Middle frontal gyrus (tissue), 1 donor: ENCODE measurements around the gene ATP5MC2.
A peak's percentile ranks its signal among the peaks of the same experiment; 100 is the strongest.
"Not testable (repeated sequence)": the region's sequence is repeated elsewhere in the genome, so short reads cannot be mapped to it uniquely, and the experiment has no call there.

Source experiments
- DNase-seq: peaks from one replicate; pipeline ENCODE4 v3.0.0-alpha.2; 2015; ENCODE audit warnings: low spot score; ENCODE audit errors: extremely low spot score

Gene ATP5MC2

DNA sequence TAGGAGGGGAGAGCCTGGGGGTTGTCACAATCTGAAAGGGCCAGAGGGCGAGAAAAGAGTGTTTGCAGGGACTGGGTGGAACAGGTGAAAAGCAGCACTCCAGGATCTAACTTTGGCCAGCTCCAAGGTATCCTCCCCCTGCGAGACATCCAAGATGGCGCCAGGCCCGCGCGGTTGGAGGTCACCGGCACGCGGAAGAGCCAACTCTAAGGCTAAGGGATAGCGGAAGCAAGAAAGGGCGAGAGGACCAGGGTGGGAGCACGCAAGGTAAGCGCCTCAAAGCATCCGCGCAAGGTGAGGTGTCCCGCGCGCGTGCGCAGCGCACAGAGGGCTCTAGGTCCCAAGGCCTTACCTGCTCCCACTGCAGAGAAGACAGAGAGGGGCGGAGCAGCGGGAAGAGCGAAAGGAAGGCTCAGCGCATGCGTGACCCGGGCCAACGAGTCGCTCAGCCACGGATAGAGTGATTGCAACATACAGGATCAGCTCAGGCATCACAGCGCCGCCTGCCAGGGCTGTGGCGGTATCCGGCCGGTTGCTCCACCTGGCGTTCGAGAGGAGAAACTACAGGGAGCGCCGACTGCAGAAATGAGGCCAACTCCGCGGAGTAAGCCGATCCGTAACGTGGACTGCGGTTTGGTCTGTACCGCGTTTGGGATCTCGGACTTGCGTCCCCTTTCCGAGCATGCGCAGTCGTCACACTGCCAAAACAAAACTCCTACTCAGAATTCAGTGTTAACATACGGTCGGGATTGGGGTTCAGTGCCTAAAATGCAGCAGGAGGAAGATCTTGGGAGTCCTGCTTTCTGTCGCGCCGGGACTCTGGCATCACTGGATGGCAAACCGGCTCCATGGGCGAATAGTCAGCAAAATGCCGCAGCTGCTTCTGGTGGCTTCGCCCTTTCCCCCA, at the start of gene ATP5MC2:
ATP5MC2 (minus strand) TSS at position 383 of the 907 bp plus-strand sequence. CDS start 3,469 bp downstream, outside the sequence.
- DNase-seq, result peak; percentile 98

DNA sequence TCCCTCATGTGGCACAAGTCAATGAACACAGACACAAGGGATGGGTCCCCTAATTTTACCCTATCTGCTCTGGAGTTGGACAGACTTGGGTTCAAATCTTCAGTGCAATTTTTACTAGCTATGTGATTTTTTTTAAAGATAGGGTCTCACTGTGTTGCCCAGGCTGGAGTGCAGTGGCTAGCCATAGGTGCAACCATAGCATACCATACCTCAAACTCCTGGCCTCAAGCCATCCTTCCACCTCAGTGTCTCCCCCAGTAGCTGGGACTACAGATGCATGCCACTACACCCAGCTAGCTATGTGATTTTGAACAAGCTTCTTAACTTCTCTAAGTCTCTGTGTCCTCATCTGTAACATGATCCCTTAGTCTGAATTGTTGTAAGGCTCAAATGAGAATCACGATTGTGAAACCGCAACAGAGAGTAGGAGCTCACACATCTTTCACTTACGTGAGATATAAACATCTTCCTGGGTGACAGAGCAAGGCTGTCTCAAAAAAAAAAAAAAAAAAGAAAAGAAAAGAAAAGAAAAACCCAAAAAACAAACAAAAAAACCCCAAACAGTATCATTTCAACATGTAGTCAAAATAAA, 46.7 kb upstream of the ATP5MC2 start:
- no peak for DNase-seq

DNA sequence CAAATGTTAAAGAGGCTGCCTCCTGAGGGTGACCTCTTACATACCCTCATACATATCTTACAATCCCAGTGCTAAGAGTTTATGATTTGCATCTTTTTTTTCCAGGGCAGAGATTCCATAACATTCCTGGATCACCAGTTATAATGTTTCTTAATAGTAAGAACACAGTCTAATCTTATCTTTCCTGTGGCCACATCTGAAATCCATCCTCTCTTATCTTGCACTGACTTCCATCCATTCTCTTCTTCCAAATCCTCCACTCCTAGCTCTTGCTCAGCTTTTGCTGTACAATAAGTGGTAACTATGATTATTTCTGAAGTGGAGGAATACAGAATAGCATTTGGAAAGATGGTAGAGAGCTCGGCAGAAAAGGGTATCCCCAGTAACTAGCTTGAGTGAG, 45.1 kb upstream of the ATP5MC2 start:
- DNase-seq, result no peak

DNA sequence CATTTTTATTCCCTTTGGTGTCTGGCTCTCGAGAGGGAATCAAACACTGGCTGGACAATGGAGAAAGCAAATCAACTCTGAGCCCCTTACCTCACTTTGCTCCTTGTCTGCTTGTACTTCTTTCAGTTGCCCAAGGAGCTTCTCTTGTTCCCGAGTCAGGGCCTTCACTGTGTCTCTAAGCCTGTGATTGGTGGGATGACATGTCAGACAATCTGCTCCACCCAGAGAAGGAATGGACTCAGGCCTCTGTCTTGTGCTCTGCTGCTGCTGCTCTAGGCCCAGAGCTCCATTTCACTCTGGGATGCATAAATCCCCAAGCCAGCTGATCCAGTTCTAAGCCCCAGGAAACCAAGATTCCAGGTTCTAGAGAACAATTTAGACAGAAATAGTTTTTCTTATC, 43.8 kb upstream of the ATP5MC2 start:
- no peak for DNase-seq

DNA sequence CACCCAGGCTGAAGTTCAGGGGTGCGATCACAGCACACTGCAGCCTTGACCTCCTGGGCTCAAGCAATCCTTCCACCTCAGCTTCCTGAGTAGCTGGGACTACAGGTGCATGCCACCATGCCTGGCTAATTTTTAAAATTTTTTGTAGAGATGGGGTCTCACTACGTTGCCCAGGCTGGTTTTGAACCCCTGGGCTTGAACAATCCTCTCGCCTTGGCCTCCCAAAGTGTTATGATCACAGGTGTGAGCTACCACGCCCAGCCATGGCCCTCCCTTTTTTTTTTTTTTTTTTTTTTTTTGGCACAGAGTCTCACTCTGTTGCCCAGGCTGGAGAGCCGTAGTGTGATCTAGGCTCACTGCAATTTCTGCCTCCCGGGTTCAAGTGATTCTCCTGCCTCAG, 42.7 kb upstream of the ATP5MC2 start:
- DNase-seq, result not testable (repeated sequence)

DNA sequence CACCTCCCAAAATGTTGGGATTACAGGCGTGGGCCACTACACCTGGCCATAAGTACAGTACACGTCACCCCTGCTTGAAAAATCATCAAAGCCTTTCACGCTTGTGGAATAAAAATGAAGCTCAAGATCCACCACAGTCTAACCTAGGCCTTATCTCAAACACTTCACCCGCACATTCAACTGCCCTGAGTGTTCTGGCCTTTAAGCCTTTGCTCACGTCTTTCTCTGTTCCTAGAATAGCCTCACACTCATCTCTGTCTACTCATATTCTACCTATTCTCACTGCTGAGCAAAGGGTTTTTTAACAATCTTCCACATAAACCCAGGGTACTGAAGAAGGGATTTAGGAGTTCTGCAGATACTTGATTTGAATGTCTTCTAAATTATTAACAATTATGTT, 41.4 kb upstream of the ATP5MC2 start:
- no peak for DNase-seq

DNA sequence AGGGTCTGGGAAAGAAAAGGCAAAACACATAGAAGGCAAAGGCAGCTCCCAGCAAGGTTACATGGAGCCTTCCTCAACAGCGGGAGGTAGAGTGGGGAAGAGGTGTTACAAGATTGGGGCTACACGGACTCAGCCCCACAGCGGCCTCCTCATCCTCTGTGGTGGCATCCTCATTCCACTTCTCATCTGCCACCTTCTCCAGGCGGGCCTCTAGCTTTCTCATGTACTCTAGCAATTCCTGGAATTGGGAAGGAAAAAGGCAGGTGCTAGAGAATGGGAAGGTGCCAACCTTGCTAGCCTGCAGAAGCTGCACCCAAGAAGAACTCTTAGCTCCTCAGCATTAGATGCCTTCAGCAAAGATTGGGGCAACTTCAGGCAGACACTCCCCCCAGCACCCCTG, 38.1 kb upstream of the ATP5MC2 start:
- DNase-seq, result no peak

DNA sequence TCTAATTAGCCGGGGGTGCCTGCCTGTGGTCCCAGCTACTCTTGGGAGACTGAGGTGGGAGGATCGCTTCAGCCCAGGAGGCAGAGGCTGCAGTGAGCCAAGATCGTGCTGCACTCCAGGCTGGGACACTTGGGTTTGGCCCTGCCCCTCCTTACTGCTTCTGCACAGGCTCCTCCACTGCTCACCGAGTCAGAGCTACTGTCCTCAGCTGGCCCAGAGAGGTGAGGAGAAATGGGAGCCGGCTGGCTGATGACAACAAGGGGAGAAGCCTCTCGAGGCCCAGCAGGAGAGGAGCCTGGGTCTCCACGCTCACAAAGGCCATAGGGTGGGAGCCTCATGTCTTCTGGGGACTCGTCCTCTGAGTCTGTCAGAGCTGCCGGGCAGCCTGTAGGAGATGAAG, 37.6 kb upstream of the ATP5MC2 start:
- DNase-seq, result no peak

DNA sequence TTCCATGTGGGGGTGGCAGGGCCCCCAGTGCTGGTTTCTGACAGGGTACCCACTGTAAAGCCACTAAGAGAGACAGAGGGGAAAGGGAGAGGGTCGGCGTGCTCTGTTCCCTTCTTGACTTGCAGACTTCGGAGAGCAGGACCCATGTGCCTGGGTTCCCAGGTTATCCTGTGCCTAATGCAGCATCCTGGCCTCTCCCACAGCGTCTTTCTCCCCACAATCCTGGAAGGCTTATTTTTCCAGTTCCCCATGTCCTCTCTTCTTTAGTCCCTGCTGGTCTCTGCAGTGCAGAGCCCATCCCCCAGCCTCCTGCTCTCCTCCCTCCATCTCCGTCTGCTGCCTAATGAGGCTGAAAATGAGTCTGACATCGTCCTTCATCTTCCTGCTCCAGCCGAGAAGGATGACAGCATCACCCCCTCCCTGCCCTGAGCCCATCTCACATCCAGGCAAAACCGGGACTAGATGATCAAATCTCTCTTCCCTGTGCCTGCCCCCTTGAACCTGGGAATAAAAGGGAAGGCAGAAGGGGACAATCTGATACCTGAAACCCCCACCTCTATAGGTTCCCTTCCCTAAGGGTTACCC, 36.3 kb upstream of the ATP5MC2 start:
- DNase-seq, result no peak

DNA sequence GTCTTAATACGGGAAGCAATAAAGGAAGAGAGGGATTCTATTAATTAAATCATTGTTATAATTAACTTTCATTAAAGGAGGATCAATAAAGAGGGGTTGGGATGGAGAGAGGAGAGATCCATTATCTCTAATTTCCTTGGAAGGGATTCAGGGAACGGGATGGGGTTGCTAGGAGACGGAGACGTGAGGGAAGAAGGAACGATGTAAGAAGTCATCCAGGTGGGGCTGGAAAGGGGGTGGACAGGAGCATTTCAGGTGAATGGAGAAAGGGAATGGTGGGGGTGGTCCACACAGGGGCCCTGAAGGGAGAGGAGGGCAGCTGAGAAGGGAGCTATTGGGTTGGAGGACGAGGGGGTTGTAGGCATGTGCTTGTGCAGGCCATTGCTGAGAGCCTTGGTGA, 34.2 kb upstream of the ATP5MC2 start:
- DNase-seq, result no peak

DNA sequence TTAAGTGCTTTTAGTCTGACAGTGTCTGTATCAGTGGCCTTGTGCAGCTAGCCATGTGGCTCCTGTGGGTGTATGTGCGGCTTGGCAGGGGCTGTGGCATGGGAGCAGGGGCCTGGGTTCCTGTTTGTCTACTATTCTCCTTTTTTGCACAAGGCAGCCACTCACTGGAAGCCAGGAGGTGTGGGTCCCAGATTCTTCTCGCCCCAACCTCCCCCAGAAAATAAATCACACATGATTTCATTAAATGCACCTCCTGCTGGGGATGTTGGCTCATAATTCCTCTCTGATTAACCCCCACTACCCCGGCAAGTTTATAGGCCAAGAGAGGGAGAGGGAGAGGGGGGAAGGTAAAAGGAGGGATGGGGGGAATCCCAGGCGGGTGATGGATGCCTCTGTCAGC, 33.8 kb upstream of the ATP5MC2 start:
- no peak for DNase-seq

DNA sequence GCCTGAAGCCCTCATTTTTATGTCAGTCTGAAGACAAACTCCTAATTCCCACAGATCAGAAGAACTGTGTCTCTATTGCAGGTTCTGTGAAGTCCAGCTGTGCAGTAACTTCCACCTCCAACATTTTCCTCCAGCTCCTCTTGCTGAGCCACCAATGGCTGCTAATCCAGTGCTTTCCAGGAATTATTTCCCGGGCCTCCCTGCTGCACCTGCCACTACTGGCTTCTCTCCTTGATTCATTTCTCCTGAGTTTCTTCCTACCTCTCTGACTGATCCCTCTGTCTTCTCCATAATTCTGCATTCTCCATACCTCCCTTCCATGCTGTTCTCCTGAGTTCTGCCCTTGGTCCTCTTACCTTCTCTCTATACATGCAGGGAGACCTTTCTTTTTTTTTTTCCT, 30.2 kb upstream of the ATP5MC2 start:
- DNase-seq, result no peak

DNA sequence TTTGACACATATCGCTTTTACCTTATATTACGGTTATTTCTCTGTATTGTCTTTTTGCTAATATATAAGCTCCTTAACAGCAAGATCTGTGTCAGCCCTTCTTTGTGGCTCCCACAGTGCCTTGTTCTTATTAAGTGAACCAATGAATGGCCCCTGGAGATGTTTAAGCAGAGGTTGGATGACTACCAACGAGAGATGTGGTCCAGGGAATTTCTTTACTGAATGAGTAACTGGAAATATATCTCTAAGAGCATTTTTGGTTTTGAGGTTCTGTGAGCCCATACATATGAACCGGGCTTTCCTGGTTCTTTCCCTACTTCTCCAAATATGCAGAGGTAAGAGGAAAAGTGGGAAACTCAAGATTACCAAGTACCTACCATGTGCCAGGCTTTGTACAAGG, 27.9 kb upstream of the ATP5MC2 start:
- DNase-seq, result no peak

DNA sequence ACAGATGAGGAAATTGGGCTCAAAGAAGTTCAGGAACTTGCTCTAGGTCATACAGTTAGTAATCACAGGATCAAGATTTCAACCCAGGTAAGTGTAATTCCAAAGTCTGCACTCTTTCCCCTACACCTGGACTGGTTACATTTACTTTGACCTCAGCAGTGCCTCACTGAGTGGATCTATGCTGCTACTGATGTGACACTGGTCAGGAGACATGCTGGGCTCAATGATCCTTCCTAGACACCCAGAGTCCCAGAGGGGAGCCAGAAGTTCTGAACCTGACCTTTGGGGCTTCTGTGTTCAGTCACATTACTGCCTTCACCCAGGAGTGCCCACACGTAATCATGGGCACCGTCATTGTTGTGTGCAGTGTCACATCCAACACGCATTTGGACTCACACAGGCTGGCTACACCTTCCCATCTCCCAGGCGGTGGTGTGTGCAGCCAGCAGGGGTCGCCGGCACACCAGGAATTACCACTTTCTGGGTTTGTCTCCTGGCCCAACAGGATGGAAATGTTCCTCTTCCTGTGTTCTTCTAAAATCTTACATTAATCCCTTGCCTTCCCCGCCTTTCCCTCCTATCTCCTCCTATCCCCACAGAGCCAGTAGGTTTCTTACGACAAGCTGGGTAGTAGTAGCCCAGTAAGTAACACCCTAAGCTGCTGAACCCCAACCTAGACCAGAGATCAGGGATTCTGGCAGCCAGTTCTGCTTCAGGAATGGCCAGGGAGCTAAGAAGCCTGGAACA, 25.8 kb upstream of the ATP5MC2 start:
- DNase-seq, result no peak

DNA sequence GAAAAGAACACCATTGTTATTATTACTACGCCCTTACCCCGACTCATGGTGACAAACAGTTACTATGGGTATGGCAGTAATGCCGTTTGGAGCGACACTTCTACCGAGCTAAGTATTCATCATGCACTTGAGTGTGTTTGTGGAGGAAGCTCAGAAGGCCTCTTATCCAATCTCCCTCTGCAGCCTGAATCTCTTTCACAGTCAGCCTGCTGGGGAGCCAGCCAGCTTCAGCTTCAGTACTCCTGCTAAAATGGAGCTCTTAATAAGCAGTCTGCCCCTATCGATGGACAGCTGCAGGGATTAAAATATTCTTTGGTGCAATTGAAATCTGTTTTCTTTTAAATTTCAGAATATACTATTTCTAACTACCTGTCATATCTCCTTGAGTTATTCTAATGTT, 24.7 kb upstream of the ATP5MC2 start:
- DNase-seq, result no peak

DNA sequence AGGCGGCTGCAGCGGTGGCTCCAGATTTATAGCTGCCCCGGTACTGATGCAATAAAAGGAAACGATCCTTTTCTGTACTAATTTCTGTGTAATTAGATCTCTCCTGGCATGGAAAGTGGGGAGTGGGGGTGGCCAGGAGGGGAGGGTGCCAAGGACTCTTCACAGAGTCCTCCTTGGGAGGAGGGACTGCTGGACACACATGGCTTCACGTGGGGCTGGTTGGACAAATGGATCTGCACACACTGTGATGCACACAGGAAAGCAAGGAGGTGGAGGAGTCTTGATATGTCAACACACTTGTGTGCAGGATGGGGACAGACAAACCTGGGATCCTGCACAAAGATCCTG, 23.8 kb upstream of the ATP5MC2 start:
- no peak for DNase-seq

DNA sequence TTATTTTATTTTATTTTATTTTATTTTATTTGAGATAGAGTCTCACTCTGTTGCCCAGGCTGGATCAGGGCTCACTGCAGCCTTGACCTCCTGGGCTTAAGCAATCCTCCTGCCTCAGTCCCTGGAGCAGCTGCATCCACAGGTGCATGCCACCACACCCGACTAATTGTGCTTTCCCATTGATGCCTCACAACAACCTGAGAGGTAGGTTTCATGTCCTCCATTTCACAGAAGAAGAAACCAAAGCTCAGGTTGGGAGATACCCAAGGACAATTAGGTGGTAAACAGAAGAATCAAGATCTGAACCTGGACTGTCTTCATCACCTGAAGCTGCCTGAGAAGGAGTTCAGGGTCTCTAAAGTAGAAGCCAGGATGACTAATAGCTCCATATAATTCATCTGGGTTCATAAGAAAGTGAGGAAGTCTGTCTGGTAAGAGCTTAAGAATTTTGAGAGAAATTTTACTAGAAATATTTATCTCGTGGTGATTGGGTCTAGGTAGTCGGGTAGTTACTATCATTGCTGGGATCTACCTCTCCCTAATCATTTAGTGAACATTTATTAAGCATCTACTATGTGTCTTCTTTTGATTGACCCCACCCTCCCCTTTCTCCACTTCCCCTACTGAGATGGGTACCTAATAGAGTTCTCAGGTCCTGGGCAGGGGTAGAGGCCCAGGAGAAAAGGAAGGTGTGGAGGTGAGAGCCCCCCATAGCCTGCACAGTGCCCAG, 23.2 kb upstream of the ATP5MC2 start:
- DNase-seq, result no peak

DNA sequence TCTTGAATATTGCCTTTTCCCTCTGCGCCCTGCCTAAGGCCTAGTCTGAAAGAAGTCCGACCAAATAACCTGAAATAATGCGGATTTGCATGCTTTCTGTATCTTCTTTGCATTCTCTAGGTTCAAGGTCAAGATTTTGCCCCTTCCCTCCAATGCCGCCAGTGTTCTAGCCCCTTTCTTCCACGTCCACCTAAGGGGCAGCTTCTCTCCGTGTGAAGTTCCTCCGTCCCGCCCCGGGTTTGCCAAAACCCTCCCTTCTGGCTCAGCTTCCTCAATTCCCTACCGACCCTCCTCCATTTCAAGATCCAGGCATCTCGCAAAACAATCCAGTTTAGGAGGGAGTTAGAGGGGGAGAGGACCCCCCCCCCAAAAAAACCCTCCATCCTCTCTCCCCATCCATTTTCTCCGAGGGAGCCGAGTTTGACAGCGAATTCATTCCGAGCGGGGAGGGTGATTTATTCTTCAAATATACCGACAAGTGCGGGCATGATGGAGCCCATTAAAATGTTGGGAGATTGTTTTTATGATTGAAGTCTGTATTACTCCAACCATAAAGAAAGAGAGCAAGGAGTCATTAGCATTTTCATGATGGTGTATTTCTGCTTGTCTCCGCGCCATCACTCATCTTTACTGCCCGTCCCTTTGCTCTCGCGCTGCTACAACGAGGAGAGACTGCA, 20.9 kb upstream of the ATP5MC2 start:
- no peak for DNase-seq

DNA sequence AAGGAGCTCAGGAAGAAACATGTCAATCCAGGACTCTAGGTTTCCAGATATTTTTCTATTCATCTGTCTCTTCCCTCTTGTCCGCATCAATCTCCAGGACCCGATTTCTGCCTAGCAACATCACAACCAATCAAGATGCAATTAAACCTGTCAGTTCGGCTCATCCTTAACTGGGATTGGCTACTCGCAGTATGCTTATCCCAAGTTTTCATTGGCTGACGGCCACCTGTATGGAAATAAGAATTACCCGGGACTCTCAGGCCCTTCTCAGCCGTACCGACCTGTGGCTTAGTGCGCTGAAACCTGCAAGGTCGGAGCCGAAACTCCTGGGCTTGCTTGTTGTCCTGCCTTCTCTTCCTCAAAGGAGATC, 20.4 kb upstream of the ATP5MC2 start:
- peak; percentile 84 for DNase-seq
